DND-41 (cell line): ENCODE results near the gene RAPGEF2.

ENCODE experiments used
- EZH2 ChIP-seq: IDR thresholded peaks from 3 replicates; pipeline ENCODE4 v1.6.1; 2012; ENCODE audit warnings: borderline replicate concordance, low read depth, mild to moderate bottlenecking, moderate library complexity, low read length, inconsistent platforms; ENCODE audit not compliant: severe bottlenecking
- TF ChIP-seq, protein P1 (sequence below): IDR thresholded peaks from 2 replicates; pipeline ENCODE4 v1.5.1; 2012; ENCODE audit warnings: borderline replicate concordance, low read length, moderate library complexity, mild to moderate bottlenecking; ENCODE audit not compliant: poor library complexity, severe bottlenecking; ENCODE audit errors: extremely low read depth

DNA sequence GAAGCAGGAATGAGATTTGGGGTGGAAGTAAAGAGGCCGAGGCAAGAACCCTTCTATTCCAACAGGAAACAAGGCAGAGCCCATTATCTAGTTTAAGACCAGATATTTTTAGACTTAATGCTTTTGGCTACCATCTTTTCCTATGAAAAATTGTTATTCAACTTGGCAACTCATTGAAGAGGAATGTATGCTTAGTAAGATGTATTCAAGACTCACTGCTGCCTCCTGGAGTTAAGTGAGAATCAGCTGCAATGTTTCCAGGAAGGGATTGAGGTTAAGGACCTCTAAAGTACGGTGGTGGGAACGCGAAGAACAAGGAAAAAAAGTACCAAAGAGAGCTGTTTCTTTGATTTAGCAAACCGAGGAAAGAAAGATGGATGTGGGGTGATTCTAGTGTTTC lies 89.1 kb downstream of the RAPGEF2 start:
- TF ChIP-seq, protein P1, sequence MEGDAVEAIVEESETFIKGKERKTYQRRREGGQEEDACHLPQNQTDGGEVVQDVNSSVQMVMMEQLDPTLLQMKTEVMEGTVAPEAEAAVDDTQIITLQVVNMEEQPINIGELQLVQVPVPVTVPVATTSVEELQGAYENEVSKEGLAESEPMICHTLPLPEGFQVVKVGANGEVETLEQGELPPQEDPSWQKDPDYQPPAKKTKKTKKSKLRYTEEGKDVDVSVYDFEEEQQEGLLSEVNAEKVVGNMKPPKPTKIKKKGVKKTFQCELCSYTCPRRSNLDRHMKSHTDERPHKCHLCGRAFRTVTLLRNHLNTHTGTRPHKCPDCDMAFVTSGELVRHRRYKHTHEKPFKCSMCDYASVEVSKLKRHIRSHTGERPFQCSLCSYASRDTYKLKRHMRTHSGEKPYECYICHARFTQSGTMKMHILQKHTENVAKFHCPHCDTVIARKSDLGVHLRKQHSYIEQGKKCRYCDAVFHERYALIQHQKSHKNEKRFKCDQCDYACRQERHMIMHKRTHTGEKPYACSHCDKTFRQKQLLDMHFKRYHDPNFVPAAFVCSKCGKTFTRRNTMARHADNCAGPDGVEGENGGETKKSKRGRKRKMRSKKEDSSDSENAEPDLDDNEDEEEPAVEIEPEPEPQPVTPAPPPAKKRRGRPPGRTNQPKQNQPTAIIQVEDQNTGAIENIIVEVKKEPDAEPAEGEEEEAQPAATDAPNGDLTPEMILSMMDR: peak; percentile 43
- TF ChIP-seq EZH2: no peak
